ENCODE data around the gene TSPAN2.

DNA sequence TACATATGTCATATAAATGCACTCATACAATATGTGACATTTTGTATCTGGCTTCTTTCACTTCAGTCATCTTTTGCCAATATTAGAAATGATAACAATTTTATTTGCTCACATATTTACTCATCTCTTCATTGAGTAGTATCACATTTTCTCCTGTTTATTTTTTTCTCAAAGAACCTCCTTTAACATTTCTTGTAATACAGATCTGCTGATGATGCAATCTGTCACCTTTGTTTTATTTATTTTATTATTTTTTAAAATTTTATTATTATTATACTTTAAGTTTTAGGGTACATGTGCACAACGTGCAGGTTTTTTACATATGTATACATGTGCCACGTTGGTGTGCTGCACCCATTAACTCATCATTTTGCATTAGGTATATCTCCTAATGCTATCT, 75.5 kb downstream of the TSPAN2 start:
- TF ChIP-seq, protein P1, sequence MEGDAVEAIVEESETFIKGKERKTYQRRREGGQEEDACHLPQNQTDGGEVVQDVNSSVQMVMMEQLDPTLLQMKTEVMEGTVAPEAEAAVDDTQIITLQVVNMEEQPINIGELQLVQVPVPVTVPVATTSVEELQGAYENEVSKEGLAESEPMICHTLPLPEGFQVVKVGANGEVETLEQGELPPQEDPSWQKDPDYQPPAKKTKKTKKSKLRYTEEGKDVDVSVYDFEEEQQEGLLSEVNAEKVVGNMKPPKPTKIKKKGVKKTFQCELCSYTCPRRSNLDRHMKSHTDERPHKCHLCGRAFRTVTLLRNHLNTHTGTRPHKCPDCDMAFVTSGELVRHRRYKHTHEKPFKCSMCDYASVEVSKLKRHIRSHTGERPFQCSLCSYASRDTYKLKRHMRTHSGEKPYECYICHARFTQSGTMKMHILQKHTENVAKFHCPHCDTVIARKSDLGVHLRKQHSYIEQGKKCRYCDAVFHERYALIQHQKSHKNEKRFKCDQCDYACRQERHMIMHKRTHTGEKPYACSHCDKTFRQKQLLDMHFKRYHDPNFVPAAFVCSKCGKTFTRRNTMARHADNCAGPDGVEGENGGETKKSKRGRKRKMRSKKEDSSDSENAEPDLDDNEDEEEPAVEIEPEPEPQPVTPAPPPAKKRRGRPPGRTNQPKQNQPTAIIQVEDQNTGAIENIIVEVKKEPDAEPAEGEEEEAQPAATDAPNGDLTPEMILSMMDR (IDR thresholded peaks at IDR 0.05; ENCODE audit: poor library complexity) = no peak
- no peak for TF ChIP-seq EZH2 (IDR thresholded peaks at IDR 0.05; ENCODE audit: borderline replicate concordance)
